Transverse colon (tissue), 4 donors: ENCODE data around the gene TUNAR. TPM values are rescaled to one million over a fixed set of nuclear protein-coding genes. Genes with fewer than 3 reads are reported as not detected.

Experiments
- DNase-seq: peaks from one replicate; pipeline ENCODE4 v3.0.0-alpha.2; 2019
- H3K27ac ChIP-seq, 4 donors: fragments of 200-600 bp; sonication (generic); 2 replicates each; pipeline ENCODE4 v1.5.1; 2016 to 2018; ENCODE audit warnings: inconsistent platforms in 4 of 4
- H3K27me3 ChIP-seq: fragments of 200-600 bp; sonication (generic); 2 replicates; pipeline ENCODE4 v1.5.1; 2017; ENCODE audit warnings: inconsistent platforms
- H3K36me3 ChIP-seq, 4 donors: fragments of 200-600 bp; sonication (generic); 2 replicates each; pipeline ENCODE4 v1.5.1; 2017 to 2019; ENCODE audit warnings: inconsistent platforms in 4 of 4
- H3K4me1 ChIP-seq, 4 donors: fragments of 200-600 bp; sonication (generic); 2 replicates each; pipeline ENCODE4 v1.5.1; 2017 to 2020; ENCODE audit warnings: inconsistent platforms in 4 of 4
- H3K4me3 ChIP-seq, 4 donors: fragments of 200-600 bp; sonication (generic); 1 replicate in 1 of 4; 2 replicates in 3 of 4; pipeline versions ENCODE4 v1.5.1 to v1.6.1; 2017 to 2019; ENCODE audit warnings: inconsistent platforms in 4 of 4
- H3K9me3 ChIP-seq, 2 donors: fragments of 200-600 bp; sonication (generic); 2 replicates each; pipeline ENCODE4 v1.5.1; 2017 to 2019; ENCODE audit warnings: inconsistent platforms in 2 of 2
- EP300 ChIP-seq: sonication (generic); formaldehyde crosslinking; IDR thresholded peaks from one replicate; pipeline ENCODE4 v1.6.1; 2017; ENCODE audit warnings: antibody characterized with exemption, low read depth
- POLR2A ChIP-seq: fragments of 450-650 bp; IDR thresholded peaks from one replicate; pipeline ENCODE4 v1.6.1; 2016; ENCODE audit warnings: antibody characterized with exemption, mild to moderate bottlenecking, moderate library complexity
- POLR2AphosphoS5 ChIP-seq, 3 donors: sonication (generic); formaldehyde crosslinking; IDR thresholded peaks; one replicate each; pipeline ENCODE4 v1.6.1; 2016; ENCODE audit warnings: antibody characterized with exemption in 3 of 3
- WGBS, 2 donors: methylation state at CpG; one replicate each; pipeline ENCODE4 v1.1.5; 2018; ENCODE audit warnings: low coverage in 1 of 2; 5-methylcytosine and 5-hydroxymethylcytosine counted together
- in situ Hi-C, 4 donors: fragments of 200-750 bp; cut with MboI; loops; one replicate each; pipeline versions ENCODE4 v1.15.0 to v1.15.1; 2017; ENCODE audit warnings: low sequenced_read_pairs in 3 of 4, low pct_ligation_motif_present in 1 of 4, low pct_unique_long_range_greater_than_20kb in 1 of 4
- intact Hi-C: fragments of 100-400 bp; cut with DNase I; formaldehyde crosslinking; loops from one replicate; pipeline ENCODE4 v1.15.1; 2023; ENCODE audit warnings: low total_unique reads
- total RNA-seq, 4 donors: library from RNA; depleted of rRNA; stranded (reverse); fragments of >200 nt; gene quantifications; one replicate each; pipeline ENCODE4 v1.1.0, GENCODE V29; 2016
- TF ChIP-seq, protein P1 (sequence below), 5 experiments: fragments of 200-600 bp in 3 of 5; fragments of 450-650 bp in 2 of 5; sonication (generic) in 3 of 5; IDR thresholded peaks; 1 replicate in 2 of 5; 2 replicates in 3 of 5; pipeline ENCODE4 v1.5.1; 2016 to 2017; ENCODE audit warnings: antibody characterized with exemption in 5 of 5, inconsistent platforms in 3 of 5, mild to moderate bottlenecking in 2 of 5, moderate library complexity in 1 of 5

The TUNAR gene
- total RNA-seq, 4 donors from 2014 or later = not detected

DNA sequence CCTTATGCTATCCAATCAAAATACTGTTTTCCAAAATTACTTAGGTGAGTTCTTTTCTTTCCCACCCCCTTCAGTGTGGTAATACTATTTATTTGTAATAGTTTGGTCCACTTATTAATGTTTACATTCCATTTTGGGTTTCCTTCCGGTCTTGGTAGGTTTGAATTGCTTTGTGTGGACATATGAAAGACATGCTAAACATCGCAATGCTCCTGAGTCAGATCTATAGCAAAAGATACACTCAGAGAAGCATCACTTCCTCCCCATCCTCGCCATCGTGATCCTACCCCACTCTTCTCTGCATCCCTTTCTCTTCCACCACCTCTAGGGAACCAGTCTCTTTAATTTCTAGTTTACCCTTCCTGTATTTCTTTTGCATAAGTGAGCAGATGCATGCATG, 30.0 kb downstream of the TUNAR start:
- no peak for DNase-seq
- in situ Hi-C loops (no loop called here), intact Hi-C loops (no loop called here)
- no peaks in the 10 kb centered on the region for H3K27me3 ChIP-seq
- 62 to 66% methylated on average over 4 of the region's 4 CpGs for WGBS, 2 donors
- TF ChIP-seq EP300 (no peak), POLR2AphosphoS5 (IDR thresholded peaks at IDR 0.05) (no peak), POLR2A (no peak)
- TF ChIP-seq, protein P1, sequence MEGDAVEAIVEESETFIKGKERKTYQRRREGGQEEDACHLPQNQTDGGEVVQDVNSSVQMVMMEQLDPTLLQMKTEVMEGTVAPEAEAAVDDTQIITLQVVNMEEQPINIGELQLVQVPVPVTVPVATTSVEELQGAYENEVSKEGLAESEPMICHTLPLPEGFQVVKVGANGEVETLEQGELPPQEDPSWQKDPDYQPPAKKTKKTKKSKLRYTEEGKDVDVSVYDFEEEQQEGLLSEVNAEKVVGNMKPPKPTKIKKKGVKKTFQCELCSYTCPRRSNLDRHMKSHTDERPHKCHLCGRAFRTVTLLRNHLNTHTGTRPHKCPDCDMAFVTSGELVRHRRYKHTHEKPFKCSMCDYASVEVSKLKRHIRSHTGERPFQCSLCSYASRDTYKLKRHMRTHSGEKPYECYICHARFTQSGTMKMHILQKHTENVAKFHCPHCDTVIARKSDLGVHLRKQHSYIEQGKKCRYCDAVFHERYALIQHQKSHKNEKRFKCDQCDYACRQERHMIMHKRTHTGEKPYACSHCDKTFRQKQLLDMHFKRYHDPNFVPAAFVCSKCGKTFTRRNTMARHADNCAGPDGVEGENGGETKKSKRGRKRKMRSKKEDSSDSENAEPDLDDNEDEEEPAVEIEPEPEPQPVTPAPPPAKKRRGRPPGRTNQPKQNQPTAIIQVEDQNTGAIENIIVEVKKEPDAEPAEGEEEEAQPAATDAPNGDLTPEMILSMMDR (IDR thresholded peaks at IDR 0.05) = no peak
- no peaks in the 10 kb centered on the region for H3K4me1 ChIP-seq
- no peak overlapping the region for H3K4me3 ChIP-seq
- H3K9me3 ChIP-seq = no peaks in the 10 kb centered on the region
- no peaks in the 10 kb centered on the region for H3K36me3 ChIP-seq
- H3K27ac ChIP-seq = no peak overlapping the region

DNA sequence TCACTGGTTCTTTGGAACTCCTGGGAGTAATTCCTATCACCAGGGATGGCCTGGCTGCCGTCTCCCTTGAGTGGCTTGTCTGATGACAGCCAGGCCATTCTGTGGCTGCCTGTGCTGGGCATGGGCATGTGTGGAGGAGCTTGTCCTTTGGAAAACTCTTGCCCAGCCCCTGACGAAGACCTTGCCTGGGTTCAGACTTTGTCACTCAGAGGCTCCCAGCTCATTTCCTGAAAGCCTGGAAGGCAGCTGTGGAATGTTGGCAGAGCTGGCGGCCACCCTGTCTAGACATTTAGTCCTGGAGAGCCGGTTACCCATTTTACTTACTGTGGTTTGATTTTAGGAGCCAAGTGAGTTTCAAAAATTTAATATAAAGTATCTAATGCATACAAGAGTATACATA, 34.0 kb downstream of the TUNAR start:
- 38 to 61% methylated on average over 3 to 4 of the region's 4 CpGs for WGBS, 2 donors
- DNase-seq = no peak
- intact Hi-C loops = no loop called here
- Histone ChIP-seq H3K36me3 (no peaks in the 10 kb centered on the region), H3K27ac (no peak overlapping the region), H3K4me1 (no peaks in the 10 kb centered on the region), H3K9me3 (no peaks in the 10 kb centered on the region), H3K27me3 (no peaks in the 10 kb centered on the region), H3K4me3 (no peak overlapping the region)
- in situ Hi-C loops = no loop called here
- TF ChIP-seq POLR2A (no peak), EP300 (no peak), POLR2AphosphoS5 (IDR thresholded peaks at IDR 0.05) (no peak)
- TF ChIP-seq, protein P1 (IDR thresholded peaks at IDR 0.05) = no peak

DNA sequence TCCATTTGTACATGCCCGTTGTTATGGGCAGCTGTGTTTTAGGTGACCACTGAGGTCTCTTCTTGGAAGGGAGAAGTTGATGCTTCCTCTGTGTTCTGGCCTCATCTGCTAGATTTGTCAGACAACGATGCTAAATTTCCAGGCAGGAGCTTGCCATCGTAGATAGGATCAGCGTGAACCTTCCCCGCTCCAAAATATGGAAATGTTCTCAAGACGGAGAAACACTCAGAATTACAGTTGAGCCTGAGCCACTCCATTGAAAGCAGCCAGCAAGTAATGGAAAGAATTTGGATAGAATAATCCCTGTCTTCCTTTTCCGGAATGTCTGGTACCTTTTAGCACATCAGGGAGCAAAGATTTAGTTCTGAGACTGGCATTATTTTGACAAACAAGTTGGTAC, 34.8 kb downstream of the TUNAR start:
- H3K27ac ChIP-seq = no peak overlapping the region
- WGBS, 2 donors = 90% methylated on average over 4 to 7 of the region's 7 CpGs
- H3K36me3 ChIP-seq = no peaks in the 10 kb centered on the region
- in situ Hi-C loops = no loop called here
- no peak for DNase-seq
- no peaks in the 10 kb centered on the region for H3K27me3 ChIP-seq
- TF ChIP-seq EP300 (no peak), POLR2AphosphoS5 (IDR thresholded peaks at IDR 0.05) (no peak), POLR2A (no peak)
- TF ChIP-seq, protein P1 (IDR thresholded peaks at IDR 0.05) = no peak
- no peak overlapping the region for H3K4me3 ChIP-seq
- no peaks in the 10 kb centered on the region for H3K4me1 ChIP-seq
- H3K9me3 ChIP-seq = no peaks in the 10 kb centered on the region
- intact Hi-C loops = no loop called here

DNA sequence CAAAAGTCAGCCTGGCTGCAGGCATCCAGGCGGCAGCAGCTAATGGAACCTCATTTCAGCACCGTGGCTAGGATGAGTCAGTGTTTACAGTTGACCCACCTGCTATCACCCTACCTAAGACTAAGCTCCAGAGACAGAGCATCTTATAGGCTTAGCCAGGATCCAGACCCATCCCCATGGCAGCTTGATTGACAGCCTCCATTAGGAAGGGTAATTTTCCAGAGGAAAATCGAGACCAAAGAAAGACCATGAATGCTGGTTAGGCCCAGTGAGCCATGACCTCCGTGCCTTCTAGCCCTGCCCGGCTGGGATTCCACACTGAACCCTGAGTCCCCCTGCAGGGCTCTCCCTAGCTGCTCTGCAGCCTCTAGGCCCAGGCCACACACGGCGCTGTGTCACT, 38.7 kb downstream of the TUNAR start:
- H3K27me3 ChIP-seq = no peaks in the 10 kb centered on the region
- 20 to 39% methylated on average over 1 to 7 of the region's 7 CpGs for WGBS, 2 donors
- no peaks in the 10 kb centered on the region for H3K36me3 ChIP-seq
- no peak for DNase-seq
- H3K27ac ChIP-seq = no peak overlapping the region
- in situ Hi-C loops (no loop called here), intact Hi-C loops (no loop called here)
- TF ChIP-seq, protein P1 (IDR thresholded peaks at IDR 0.05) = no peak
- TF ChIP-seq EP300 (no peak), POLR2AphosphoS5 (IDR thresholded peaks at IDR 0.05) (no peak), POLR2A (no peak)
- H3K9me3 ChIP-seq = no peaks in the 10 kb centered on the region
- no peaks in the 10 kb centered on the region for H3K4me1 ChIP-seq
- no peak overlapping the region for H3K4me3 ChIP-seq
